ENCODE results near the gene UBA52.

The UBA52 gene

GRCh38 chr19:18551631-18552030, 20.0 kb upstream of the UBA52 start:
- DNase-seq (ENCODE audit: low read depth in 1 of 2, low spot score in 1 of 2) = no peak

GRCh38 chr19:18557411-18558201, 14.1 kb upstream of the UBA52 start, which contains the start of gene KXD1:
TSS of gene KXD1 (plus strand) at chr19:18557870. CDS start at chr19:18562057, 4,187 bp downstream.
- DNase-seq (ENCODE audit: low read depth in 1 of 2, low spot score in 1 of 2) = peak; percentile 91 to 99

GRCh38 chr19:18558202-18558555, 13.5 kb upstream of the UBA52 start:
- DNase-seq (ENCODE audit: low read depth in 1 of 2, low spot score in 1 of 2) = no peak

GRCh38 chr19:18558604-18559003, 13.1 kb upstream of the UBA52 start:
- DNase-seq (ENCODE audit: low read depth in 1 of 2, low spot score in 1 of 2) = no peak

- DNase-seq (ENCODE audit: low read depth in 1 of 2, low spot score in 1 of 2) = no peak
These were observed 12.0 kb upstream of the UBA52 start for GRCh38 chr19:18559685-18560084.

- no peak for DNase-seq (ENCODE audit: low read depth in 1 of 2, low spot score in 1 of 2)
These were observed 9.6 kb upstream of the UBA52 start for GRCh38 chr19:18562086-18562485.

- DNase-seq (ENCODE audit: low read depth in 1 of 2, low spot score in 1 of 2) = no peak
These were observed 4.7 kb upstream of the UBA52 start for GRCh38 chr19:18566953-18567352.

GRCh38 chr19:18568367-18568766, 3.3 kb upstream of the UBA52 start:
- DNase-seq (ENCODE audit: low read depth in 1 of 2, low spot score in 1 of 2) = no peak

GRCh38 chr19:18574691-18575291, 3.1 kb downstream of the UBA52 start:
- no peak for DNase-seq (ENCODE audit: low read depth in 1 of 2, low spot score in 1 of 2)

- no peak for DNase-seq (ENCODE audit: low read depth in 1 of 2, low spot score in 1 of 2)
These were observed 4.7 kb downstream of the UBA52 start for GRCh38 chr19:18576383-18576782.

- DNase-seq (ENCODE audit: low read depth in 1 of 2, low spot score in 1 of 2) = no peak
These were observed 5.8 kb downstream of the UBA52 start for GRCh38 chr19:18577365-18577914.

GRCh38 chr19:18580311-18580710, 8.7 kb downstream of the UBA52 start:
- DNase-seq (ENCODE audit: low read depth in 1 of 2, low spot score in 1 of 2) = no peak

- no peak for DNase-seq (ENCODE audit: low read depth in 1 of 2, low spot score in 1 of 2)
These were observed 14.6 kb downstream of the UBA52 start for GRCh38 chr19:18586306-18586705.

- no peak for DNase-seq (ENCODE audit: low read depth in 1 of 2, low spot score in 1 of 2)
These were observed 15.9 kb downstream of the UBA52 start for GRCh38 chr19:18587561-18587960.

GRCh38 chr19:18587962-18588610, 16.4 kb downstream of the UBA52 start:
- DNase-seq (ENCODE audit: low read depth in 1 of 2, low spot score in 1 of 2) = no peak

- DNase-seq (ENCODE audit: low read depth in 1 of 2, low spot score in 1 of 2) = peak; percentile 73 to 83
These were observed 17.1 kb downstream of the UBA52 start, which contains the start of gene REX1BD for GRCh38 chr19:18588611-18589379. TSS of gene REX1BD (plus strand) at chr19:18588798. CDS start at chr19:18588802, 4 bp downstream.

- DNase-seq (ENCODE audit: low read depth in 1 of 2, low spot score in 1 of 2) = peak in 1 of 2 donors; percentile 51
These were observed 18.0 kb downstream of the UBA52 start for GRCh38 chr19:18589380-18590272.

GRCh38 chr19:18590273-18591272, 18.9 kb downstream of the UBA52 start:
- no peak for DNase-seq (ENCODE audit: low read depth in 1 of 2, low spot score in 1 of 2)

All from activated CD4-positive, alpha-beta T cell treated with anti-CD3 and anti-CD28 coated beads, Interleukin-2, amount 50 U/mL, for 24 hours (primary cell).